Neural progenitor cell (in vitro differentiated cells): ENCODE data around the gene GLI1.

Experiments
- EZH2phosphoT487 ChIP-seq: fragments of 200-600 bp; sonication (generic); IDR thresholded peaks from 2 replicates; pipeline ENCODE4 v1.6.1; 2017; ENCODE audit warnings: antibody characterized with exemption
- TF ChIP-seq, protein P1 (sequence below): fragments of 200-600 bp; sonication (generic); IDR thresholded peaks from 2 replicates; pipeline ENCODE4 v1.5.1; 2017; ENCODE audit warnings: antibody characterized with exemption, mild to moderate bottlenecking

DNA sequence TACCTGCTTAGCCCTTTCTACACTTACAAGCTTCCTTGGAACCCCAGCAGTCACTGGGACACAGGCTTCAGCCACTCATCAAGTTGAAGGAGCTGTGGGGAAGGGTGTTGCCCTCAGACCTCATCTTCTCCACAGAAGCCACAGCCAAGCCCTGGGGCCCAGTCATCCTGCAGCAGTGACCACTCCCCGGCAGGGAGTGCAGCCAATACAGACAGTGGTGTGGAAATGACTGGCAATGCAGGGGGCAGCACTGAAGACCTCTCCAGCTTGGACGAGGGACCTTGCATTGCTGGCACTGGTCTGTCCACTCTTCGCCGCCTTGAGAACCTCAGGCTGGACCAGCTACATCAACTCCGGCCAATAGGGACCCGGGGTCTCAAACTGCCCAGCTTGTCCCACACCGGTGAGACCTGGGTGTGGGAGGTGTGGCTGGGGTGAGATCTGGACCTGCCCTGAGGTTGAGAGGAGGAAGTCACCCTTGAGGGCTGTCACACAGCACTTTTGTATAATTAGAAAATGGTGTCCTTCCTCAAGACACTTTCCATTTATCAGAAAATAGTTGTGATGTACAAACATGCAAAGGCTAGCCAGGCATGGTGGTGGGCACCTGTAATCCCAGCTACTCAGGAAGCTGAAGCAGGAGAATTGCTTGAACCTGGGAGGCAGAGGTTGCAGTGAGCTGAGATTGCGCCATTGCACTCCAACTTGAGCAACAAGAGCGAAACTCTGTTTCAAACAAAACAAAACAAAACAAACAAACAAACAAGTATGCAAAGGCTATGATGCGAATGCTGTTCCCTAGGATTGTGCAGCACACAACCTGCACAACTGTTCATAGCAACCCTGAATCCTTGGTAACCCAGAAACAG is 9.9 kb downstream of the GLI1 start:
- TF ChIP-seq, protein P1, sequence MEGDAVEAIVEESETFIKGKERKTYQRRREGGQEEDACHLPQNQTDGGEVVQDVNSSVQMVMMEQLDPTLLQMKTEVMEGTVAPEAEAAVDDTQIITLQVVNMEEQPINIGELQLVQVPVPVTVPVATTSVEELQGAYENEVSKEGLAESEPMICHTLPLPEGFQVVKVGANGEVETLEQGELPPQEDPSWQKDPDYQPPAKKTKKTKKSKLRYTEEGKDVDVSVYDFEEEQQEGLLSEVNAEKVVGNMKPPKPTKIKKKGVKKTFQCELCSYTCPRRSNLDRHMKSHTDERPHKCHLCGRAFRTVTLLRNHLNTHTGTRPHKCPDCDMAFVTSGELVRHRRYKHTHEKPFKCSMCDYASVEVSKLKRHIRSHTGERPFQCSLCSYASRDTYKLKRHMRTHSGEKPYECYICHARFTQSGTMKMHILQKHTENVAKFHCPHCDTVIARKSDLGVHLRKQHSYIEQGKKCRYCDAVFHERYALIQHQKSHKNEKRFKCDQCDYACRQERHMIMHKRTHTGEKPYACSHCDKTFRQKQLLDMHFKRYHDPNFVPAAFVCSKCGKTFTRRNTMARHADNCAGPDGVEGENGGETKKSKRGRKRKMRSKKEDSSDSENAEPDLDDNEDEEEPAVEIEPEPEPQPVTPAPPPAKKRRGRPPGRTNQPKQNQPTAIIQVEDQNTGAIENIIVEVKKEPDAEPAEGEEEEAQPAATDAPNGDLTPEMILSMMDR, result no peak
- no peak for TF ChIP-seq EZH2phosphoT487
